Spinal cord (tissue), 10 donors: ENCODE data around the gene AMER3. TPM values are rescaled to one million over a fixed set of nuclear protein-coding genes. Genes with fewer than 3 reads are reported as not detected.
"Not testable (repeated sequence)": the region's sequence is repeated elsewhere in the genome, so short reads cannot be mapped to it uniquely, and the experiment has no call there.

ENCODE experiments used
- DNase-seq, 6 donors: peaks; one replicate each; pipeline versions ENCODE4 v3.0.0 to v3.0.0-alpha.2; 2013 to 2015; ENCODE audit warnings: low spot score in 6 of 6, low read depth in 4 of 6
- H3K27ac ChIP-seq: one replicate; pipeline ENCODE4 v1.5.1; 2013; ENCODE audit warnings: low read depth, low read length, control low read depth
- H3K27me3 ChIP-seq: one replicate; pipeline ENCODE4 v1.6.1; 2013; ENCODE audit warnings: low read length; ENCODE audit not compliant: control insufficient read depth, insufficient read depth
- H3K36me3 ChIP-seq: one replicate; pipeline ENCODE4 v1.6.1; 2013; ENCODE audit warnings: low read length; ENCODE audit not compliant: control insufficient read depth, insufficient read depth
- H3K4me1 ChIP-seq: one replicate; pipeline ENCODE4 v1.6.1; 2013; ENCODE audit warnings: low read length; ENCODE audit not compliant: control insufficient read depth, insufficient read depth
- H3K4me3 ChIP-seq: one replicate; pipeline ENCODE4 v1.5.1; 2013; ENCODE audit warnings: low read depth, low read length, control low read depth
- H3K9me3 ChIP-seq: one replicate; pipeline ENCODE4 v1.6.1; 2013; ENCODE audit warnings: low read length; ENCODE audit not compliant: control insufficient read depth, insufficient read depth
- WGBS: methylation state at CpG from one replicate; pipeline ENCODE4 v1.1.5; 2013; ENCODE audit warnings: missing lambda C conversion rate; ENCODE audit not compliant: insufficient coverage; 5-methylcytosine and 5-hydroxymethylcytosine counted together
- long read RNA-seq, 4 donors: transcript quantifications; one replicate each; lab custom pipeline, GENCODE V29; 2026
- polyA plus RNA-seq, 2 donors: library from polyadenylated mRNA; unstranded; fragments of 120-200 nt; gene quantifications; one replicate each; pipeline ENCODE4 v1.2.1, GENCODE V29; 2013; ENCODE audit not compliant: insufficient read length in 2 of 2
- total RNA-seq, 2 donors: library from RNA; depleted of rRNA in 1 of 2; stranded (reverse); fragments of 120-200 nt in 1 of 2; fragments of >200 nt in 1 of 2; gene quantifications; one replicate each; pipeline versions ENCODE4 v1.2.3 to v1.2.4, GENCODE V29; 2013 to 2014
- donor health status: healthy.

Gene AMER3, protein sequence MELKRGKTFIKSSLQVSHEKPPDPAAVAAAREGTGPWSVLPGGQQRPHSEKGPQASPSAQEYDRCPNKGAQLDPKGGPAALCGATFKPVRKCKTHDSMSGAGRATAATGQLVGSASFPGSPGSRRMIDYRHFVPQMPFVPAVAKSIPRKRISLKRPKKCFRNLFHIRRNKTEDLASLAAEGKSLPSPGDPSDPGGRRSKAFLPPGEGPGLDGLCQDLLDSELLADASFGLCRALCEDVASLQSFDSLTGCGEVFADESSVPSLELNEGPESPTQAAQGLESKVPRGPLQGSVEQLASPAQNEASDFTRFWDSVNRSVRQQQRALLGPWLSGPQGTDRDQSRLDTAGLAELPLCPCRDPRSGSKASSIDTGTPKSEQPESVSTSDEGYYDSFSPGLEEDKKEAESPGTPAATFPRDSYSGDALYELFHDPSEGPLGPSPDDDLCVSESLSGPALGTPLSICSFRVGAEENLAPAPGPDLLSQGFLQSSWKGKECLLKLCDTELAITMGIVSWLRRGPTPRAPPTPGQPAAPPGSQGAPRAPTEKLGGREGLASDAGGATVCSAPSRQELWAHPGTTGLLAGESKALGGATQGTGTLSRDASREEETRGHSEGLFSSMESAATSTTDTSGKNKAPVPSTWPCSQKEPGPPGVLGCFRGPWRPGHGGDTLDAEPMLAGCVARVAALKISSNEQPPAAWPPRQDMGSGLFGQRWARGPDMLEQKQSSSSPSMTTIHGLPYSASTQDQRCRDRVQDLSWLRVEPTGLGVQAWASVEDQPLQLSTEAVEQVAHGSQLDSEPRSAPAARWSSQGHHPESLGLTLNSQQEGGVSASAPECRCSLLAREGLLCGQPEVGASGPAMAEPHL
- total RNA-seq (10 to 100 TPM in 1 of 2 donors, 1 to 10 TPM in 1; 4.5 to 11.4 TPM), polyA plus RNA-seq (10 to 100 TPM; 11.0 to 11.4 TPM)
- long read RNA-seq, donor 1, partial matches to known transcripts = 0 of 2 reads
- long read RNA-seq, donor 1, other reads (novel, unspliced or antisense) = 0 of 2 reads
- long read RNA-seq, donor 2 = 0 reads
- long read RNA-seq, donor 3, partial matches to known transcripts = 0 of 2 reads
- long read RNA-seq, donor 3, other reads (novel, unspliced or antisense) = 0 of 2 reads
- long read RNA-seq, donor 4 = 0 reads

DNA sequence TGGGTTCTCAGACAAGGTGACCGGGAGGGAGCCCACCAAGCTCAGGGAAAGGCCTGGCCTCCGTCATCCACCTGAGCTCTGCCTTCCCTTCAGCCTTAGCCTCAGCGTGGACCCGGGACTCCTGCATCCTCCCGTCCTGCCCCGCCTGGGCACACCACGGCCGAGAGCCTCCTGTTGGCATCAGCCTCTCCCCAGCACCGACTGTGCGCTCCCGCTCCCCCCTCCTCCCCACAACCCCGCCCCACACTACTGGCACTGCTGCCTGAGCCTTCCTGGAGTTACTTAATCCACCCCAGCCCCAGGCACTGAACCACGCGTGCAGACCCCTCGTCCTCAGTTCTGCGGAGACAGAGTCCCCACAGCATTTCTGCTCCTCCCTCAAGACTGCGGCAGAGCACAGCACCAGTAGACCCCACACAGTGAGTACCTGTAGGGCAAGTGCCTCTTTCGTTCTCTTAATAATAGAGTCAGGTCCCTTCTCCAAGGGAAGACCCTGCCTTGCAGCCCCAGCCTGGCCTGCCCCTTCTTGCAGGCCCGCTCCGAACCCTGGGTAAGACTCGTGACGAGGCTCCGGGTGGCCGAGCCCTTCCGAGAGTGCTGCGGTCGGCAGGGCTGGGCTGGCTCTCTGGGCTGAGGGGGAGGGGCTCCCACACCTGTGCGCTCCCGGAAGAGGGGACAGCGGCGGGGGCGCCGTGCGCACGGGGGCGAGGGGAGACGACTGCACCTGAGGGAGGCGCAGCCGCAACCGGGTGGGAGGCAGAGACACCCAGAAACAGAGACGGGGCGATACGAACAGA lies at the start of gene AMER3:
Gene AMER3 (plus strand): TSS at position 285 of the 797 bp plus-strand sequence. CDS start 6,533 bp downstream, outside the sequence.
- Histone ChIP-seq H3K4me3 (peak within 1 kb of the TSS; percentile 36), H3K36me3 (peaks cover 2% of the 10 kb centered on the region), H3K27me3 (peaks cover 12% of the 10 kb centered on the region), H3K27ac (peak within 1 kb of the TSS; percentile 43), H3K9me3 (no peaks in the 10 kb centered on the region), H3K4me1 (peaks cover 27% of the 10 kb centered on the region)
- DNase-seq = peak in 4 of 6 donors; percentile 13 to 90 (median 49)
- WGBS = 1% methylated on average over 43 of the region's 43 CpGs

DNA sequence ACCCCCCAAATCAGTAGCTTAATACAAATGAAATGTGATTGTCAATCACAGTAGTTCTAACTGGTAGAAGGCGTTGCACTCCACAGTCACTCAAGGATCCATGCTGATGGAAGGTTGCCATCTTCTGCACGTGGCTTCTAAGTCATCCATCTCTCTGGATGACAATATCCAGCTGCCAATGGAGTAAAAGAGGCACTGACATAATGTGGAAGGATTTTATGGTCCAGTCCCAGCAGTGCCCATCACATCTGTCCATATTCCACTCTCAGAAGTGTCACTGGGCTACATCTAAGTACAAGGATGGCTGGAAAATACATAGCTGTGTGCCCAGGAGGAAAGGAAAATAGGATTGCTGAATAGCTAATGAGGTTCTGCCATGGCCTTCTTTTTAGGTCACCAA lies 40.5 kb upstream of the AMER3 start:
- not testable (repeated sequence) for H3K36me3 ChIP-seq, H3K27me3 ChIP-seq, H3K4me1 ChIP-seq, H3K4me3 ChIP-seq, H3K9me3 ChIP-seq, H3K27ac ChIP-seq, DNase-seq
- no CpG with 5 or more reads among the region's 2 CpGs for WGBS

DNA sequence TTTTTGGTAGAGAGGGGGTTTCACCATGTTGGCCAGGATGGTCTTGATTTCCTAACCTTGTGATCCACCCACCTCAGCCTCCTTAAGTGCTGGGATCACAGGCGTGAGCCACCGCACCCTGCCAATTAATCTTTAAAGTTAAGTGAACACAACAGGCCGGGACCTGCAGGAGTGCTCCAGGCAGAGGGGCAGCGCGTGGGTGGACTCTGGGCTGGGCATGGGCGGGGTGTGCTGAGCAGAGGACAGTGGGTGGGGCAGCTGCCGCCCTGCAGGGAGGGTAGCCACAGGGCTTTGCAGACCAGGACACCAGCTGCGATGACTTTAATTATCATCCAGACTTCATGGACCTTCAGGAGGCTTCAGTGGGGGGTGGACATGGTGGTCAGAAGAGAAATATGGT lies 35.3 kb upstream of the AMER3 start:
- no peak for DNase-seq
- H3K4me3 ChIP-seq = no peak overlapping the region
- 89% methylated on average over 3 of the region's 8 CpGs for WGBS
- H3K9me3 ChIP-seq = peaks cover 1% of the 10 kb centered on the region
- no peak overlapping the region for H3K27ac ChIP-seq
- H3K27me3 ChIP-seq = no peaks in the 10 kb centered on the region
- H3K4me1 ChIP-seq = no peaks in the 10 kb centered on the region
- H3K36me3 ChIP-seq = no peaks in the 10 kb centered on the region

DNA sequence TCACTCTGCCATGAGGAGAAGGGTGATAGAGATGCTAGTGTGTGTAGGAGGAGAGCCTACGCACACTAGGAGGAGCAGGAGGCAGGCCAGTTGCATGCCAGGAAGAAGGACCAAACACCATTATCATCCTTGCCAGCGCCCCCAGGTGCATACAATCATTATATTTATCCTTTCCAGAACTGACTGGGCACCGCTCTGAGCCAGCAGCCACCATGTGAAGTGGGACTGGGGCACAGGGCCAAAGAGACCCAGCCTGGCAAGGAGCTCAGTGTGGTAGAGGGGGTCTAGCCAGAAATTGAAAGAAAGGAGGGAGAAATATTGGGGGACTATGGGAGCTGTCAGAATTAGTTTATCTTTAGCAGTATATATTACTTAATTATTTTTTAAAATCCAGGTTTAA lies 34.8 kb upstream of the AMER3 start:
- H3K4me3 ChIP-seq = no peak overlapping the region
- no peak overlapping the region for H3K27ac ChIP-seq
- no peaks in the 10 kb centered on the region for H3K27me3 ChIP-seq
- no peaks in the 10 kb centered on the region for H3K36me3 ChIP-seq
- WGBS = no CpG with 5 or more reads among the region's 3 CpGs
- no peaks in the 10 kb centered on the region for H3K4me1 ChIP-seq
- no peak for DNase-seq
- peaks cover 1% of the 10 kb centered on the region for H3K9me3 ChIP-seq

DNA sequence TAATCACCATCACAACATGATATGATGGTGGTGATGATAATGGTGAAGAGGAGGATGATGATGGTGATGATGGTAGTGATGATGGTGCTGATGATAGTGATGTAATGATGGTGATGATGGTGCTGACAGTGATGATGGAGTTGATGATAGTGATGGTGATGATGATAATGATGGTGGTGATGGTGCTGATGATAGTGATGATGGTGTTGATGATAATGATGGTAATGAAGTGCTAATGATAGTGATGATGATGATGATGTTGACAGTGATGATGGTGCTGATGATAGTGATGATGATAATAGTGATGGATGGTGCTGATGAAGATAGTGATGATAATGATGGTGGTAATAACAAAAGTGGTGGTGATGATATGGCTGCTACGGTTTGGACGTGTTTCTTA lies 30.9 kb upstream of the AMER3 start:
- peaks cover 25% of the 10 kb centered on the region for H3K4me1 ChIP-seq
- H3K27ac ChIP-seq = no peak overlapping the region
- WGBS = 94% methylated on average over 2 of the region's 2 CpGs
- H3K4me3 ChIP-seq = no peak overlapping the region
- H3K27me3 ChIP-seq = no peaks in the 10 kb centered on the region
- no peak for DNase-seq
- H3K9me3 ChIP-seq = peaks cover 1% of the 10 kb centered on the region
- H3K36me3 ChIP-seq = no peaks in the 10 kb centered on the region

DNA sequence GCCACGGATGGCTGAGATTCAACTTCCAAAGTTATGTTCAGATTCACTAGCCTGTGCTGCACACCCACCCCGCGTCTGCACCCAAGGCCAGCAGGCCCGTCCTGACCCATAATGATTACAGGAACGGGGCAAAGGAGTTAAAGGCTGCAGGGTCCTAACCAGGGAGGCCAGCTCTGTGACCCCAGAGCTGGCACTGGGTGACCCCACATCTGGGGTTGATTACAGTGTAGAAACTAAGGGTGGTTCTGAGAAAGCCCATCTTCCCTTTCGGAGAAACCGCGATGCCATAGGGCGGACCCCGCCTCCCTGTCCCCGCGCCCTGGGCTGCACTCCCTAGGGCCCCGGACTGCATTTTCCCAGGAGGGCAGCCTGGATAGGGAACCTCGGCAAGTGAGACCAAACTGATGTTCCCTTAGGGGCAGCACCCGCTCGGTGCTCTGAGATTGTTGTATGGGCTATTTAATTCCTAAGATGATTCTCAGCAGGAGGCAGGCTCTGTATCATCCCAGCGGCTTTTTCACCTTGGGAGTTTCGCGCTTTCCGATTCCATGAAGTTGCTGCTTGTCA lies 28.6 kb upstream of the AMER3 start:
- WGBS = 14% methylated on average over 14 of the region's 20 CpGs
- Histone ChIP-seq H3K27ac (peak overlapping the region; percentile 75), H3K4me1 (peaks cover 25% of the 10 kb centered on the region), H3K4me3 (peak overlapping the region; percentile 62), H3K27me3 (no peaks in the 10 kb centered on the region), H3K9me3 (peaks cover 1% of the 10 kb centered on the region), H3K36me3 (no peaks in the 10 kb centered on the region)
- DNase-seq = no peak

DNA sequence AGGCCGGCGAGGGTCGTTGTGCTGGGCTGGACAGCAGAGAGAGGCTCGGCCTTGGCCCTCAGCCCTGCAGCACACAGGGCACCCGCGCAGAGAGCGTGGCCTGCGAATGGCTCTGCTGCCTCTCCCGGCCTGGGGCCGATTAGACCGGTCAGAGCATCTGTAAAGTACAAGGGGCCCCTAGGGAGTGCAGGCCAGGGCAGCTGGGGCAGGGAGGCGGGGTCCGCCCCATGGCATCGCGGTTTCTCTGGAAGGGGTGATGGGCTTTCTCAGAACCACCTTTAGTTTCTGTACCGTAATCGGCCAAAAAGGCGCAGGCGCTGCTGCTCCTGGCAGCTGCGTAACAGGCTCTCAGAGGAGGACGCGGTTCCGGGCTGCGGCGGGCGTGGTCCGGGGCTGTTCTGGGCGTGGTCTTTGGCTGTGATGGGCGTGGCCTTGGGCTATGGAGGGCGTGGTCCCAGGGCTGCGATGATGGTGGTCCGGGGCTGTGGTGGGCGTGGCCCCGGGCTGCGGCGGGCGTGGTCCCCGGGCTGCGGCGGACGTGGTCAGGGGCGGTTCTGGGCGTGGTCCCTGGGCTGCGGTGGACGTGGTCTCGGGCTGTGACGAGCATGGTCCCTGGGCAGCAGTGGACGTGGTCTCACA lies 27.9 kb upstream of the AMER3 start:
- Histone ChIP-seq H3K27me3 (no peaks in the 10 kb centered on the region), H3K27ac (peak overlapping the region; percentile 75), H3K4me3 (peak overlapping the region; percentile 62), H3K4me1 (peaks cover 25% of the 10 kb centered on the region), H3K9me3 (no peaks in the 10 kb centered on the region), H3K36me3 (no peaks in the 10 kb centered on the region)
- under 1% methylated on average over 48 of the region's 48 CpGs for WGBS
- DNase-seq = peak; percentile 60 to 98 (median 82)

DNA sequence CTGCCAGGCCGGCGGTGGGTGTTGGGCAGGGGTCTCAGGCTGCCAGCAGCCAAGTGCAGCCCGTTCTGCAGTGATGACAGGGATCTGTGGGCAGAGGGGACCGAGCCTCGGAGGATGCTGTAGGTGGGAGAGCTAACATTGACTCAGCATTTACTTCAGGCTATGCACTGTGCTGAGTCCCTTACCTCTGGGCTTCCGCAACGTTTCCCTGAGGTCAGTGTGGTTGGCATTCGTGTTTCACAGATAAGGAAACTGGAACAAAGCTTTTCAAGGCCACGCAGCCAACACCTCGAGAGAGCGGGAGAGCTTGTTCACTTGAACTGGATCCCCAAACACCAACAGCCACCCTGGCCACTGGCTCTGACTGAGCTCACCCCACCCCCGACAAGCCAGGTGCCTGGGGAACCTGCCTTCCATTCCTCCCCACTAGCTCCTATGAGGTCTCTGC lies 27.3 kb upstream of the AMER3 start:
- Histone ChIP-seq H3K9me3 (no peaks in the 10 kb centered on the region), H3K4me1 (peaks cover 25% of the 10 kb centered on the region), H3K4me3 (peak overlapping the region; percentile 62), H3K27ac (no peak overlapping the region), H3K27me3 (no peaks in the 10 kb centered on the region), H3K36me3 (no peaks in the 10 kb centered on the region)
- peak in 1 of 6 donors; percentile 35 for DNase-seq
- 32% methylated on average over 12 of the region's 12 CpGs for WGBS
